Measurements from ENCODE around the gene CHN1.

Gene CHN1

DNA sequence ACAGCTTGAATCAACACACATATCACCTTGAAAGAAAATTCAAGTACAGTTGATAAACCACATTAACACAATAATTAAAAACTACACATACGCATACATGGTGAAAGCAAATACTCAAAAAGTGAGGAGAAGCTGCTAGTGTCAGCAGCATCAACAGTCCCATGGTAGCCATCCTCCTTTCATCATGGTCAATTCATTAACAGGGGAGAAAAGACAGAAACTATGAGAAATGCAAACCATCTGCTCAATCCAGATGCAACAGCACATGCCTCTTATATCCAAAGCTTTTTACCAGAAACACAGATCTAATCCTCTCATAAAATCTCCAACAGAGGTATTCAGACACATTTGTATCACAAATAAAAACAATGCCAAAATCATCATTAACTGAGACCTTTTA is 159.0 kb downstream of the CHN1 start:
- peak; percentile 44 for DNase-seq (ENCODE audit: low read depth)
- TF ChIP-seq, protein P1, sequence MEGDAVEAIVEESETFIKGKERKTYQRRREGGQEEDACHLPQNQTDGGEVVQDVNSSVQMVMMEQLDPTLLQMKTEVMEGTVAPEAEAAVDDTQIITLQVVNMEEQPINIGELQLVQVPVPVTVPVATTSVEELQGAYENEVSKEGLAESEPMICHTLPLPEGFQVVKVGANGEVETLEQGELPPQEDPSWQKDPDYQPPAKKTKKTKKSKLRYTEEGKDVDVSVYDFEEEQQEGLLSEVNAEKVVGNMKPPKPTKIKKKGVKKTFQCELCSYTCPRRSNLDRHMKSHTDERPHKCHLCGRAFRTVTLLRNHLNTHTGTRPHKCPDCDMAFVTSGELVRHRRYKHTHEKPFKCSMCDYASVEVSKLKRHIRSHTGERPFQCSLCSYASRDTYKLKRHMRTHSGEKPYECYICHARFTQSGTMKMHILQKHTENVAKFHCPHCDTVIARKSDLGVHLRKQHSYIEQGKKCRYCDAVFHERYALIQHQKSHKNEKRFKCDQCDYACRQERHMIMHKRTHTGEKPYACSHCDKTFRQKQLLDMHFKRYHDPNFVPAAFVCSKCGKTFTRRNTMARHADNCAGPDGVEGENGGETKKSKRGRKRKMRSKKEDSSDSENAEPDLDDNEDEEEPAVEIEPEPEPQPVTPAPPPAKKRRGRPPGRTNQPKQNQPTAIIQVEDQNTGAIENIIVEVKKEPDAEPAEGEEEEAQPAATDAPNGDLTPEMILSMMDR (conservative IDR thresholded peaks at IDR 0.05; ENCODE audit: control insufficient read depth, insufficient read depth, low read depth, low read length), result no peak
- peak overlapping the region; percentile 68 for H3K4me3 ChIP-seq (ENCODE audit: control insufficient read depth, low read depth, low read length)

DNA sequence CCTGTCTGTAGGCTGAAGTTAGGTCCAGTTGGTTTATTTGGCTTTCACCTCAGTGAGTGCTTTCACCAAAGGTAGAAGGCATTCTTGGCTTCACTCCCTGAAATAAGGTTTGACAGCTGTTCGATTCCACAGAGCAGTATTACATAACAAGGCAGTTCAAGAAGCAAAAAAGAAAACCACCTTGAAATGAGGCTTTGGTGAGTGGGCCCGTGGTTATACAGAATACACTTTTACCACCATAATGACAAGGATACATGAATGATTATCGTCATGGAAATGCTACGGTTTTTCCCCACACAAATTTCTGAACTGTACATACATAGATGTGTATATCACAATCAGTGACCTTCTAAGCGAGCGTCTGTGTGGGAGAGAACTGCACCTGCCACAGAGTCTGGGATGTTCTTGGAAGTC is 160.9 kb downstream of the CHN1 start:
- H3K4me3 ChIP-seq (ENCODE audit: control insufficient read depth, low read depth, low read length), result peak overlapping the region; percentile 68
- no peak for DNase-seq (ENCODE audit: low read depth)
- TF ChIP-seq, protein P1 (conservative IDR thresholded peaks at IDR 0.05; ENCODE audit: control insufficient read depth, insufficient read depth, low read depth, low read length), result no peak

DNA sequence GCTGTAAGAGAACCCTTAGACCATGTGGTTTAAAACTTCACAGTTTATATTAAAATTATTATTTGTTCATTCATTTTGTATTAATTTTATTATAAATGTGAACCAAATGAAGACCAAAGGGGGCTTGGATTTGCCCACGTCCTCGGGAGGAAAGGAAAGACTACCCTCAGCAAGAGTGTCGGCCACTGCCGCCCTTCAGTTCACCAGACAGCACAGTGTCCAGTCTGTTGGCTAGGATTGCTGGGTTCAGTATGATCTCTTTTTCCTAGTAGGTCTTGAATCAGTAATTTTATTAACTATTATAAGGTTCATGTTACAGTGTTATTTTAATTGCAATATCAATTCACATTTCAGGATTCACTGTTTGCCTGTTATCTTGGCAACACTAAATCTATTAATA is 162.7 kb downstream of the CHN1 start:
- no peak for DNase-seq (ENCODE audit: low read depth)

DNA sequence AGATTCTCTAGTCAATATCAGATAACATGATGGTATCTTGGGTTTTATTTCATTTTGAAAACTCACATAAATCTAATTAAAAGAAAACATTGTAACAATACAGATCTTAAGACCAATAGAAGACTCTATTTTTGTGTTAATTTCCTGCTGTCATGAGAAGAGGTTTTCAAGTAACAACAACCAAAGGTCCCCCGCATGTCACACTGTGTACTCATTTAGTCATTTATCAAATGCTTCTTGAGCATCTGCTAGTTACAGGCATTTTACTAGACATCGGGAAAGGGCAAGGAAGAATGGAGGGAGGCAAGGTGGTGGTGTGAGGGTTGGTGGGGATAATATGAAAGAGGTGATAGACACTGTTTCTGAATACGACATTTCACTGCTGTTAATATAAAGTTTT is 163.2 kb downstream of the CHN1 start:
- H3K4me3 ChIP-seq (ENCODE audit: control insufficient read depth, low read depth, low read length), result no peak overlapping the region
- no peak for DNase-seq (ENCODE audit: low read depth)
- TF ChIP-seq, protein P1 (conservative IDR thresholded peaks at IDR 0.05; ENCODE audit: control insufficient read depth, insufficient read depth, low read depth, low read length), result no peak

More for the DNA sequence above, 162.7 kb downstream of the CHN1 start:
- H3K4me3 ChIP-seq (ENCODE audit: control insufficient read depth, low read depth, low read length), result no peak overlapping the region
- TF ChIP-seq, protein P1 (conservative IDR thresholded peaks at IDR 0.05; ENCODE audit: control insufficient read depth, insufficient read depth, low read depth, low read length), result no peak

DNA sequence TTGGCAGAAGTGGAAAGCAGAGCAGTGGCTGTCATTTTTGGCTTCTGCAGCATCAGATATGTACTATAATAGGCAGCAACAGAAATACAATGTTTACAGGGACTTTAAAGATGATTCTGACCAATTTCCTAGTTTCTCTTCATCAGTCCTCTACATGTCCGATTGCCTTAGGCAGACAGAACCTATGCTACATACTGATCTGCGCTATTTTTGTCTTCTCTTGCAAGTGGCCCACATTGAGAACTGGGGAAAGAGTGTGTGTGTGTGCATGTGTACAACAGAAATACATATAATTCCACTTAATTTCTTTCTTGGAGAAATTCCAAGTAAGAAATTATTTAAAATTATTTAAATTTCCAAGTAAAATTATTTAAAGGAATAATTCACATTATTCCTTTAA is 163.8 kb downstream of the CHN1 start:
- H3K4me3 ChIP-seq (ENCODE audit: control insufficient read depth, low read depth, low read length), result no peak overlapping the region
- DNase-seq (ENCODE audit: low read depth), result no peak
- TF ChIP-seq, protein P1 (conservative IDR thresholded peaks at IDR 0.05; ENCODE audit: control insufficient read depth, insufficient read depth, low read depth, low read length), result no peak

DNA sequence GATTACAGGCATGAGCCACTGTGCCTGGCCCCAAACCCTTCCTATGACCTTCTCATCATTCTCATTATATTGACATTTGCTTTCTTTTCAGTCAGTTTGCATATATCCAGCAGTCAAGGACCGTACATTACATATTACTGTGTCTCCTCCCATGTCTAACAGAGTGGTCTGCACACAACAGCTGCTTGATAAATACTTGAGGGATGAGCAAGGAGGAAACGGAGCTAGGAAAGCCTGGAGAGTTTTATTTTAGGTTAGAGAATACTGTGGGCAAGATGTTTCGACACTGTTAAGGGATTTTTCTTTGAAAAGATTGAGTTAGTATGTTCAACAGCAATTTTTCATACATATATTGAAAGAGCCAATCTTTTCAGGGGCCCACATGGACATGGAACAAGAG is 164.7 kb downstream of the CHN1 start:
- peak; percentile 74 for DNase-seq (ENCODE audit: low read depth)
- TF ChIP-seq, protein P1 (conservative IDR thresholded peaks at IDR 0.05; ENCODE audit: control insufficient read depth, insufficient read depth, low read depth, low read length), result no peak
- H3K4me3 ChIP-seq (ENCODE audit: control insufficient read depth, low read depth, low read length), result no peak overlapping the region

DNA sequence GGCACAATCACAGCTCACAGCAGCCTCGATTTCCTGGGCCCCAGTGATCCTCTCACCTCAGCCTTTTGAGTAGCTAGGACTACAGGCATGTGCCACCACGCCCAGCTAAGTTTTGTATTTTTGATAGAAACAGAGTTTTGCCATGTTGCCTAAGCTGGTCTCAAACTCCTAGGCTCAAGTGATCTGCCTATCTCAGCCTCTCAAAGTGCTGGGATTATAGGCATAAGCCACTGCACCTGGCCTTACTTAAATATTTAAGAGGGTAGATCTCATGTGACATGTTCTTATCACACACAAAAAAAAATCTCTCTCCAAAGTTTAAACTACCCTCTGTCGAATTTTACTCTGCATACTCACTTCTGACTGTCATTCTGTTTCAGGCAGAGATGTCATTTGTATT is 165.5 kb downstream of the CHN1 start:
- no peak for DNase-seq (ENCODE audit: low read depth)
- H3K4me3 ChIP-seq (ENCODE audit: control insufficient read depth, low read depth, low read length), result no peak overlapping the region
- TF ChIP-seq, protein P1 (conservative IDR thresholded peaks at IDR 0.05; ENCODE audit: control insufficient read depth, insufficient read depth, low read depth, low read length), result no peak
